Kidney capillary endothelial cell (primary cell): Measurements from ENCODE around the gene TRIM60.
"Not testable (repeated sequence)": the region's sequence is repeated elsewhere in the genome, so short reads cannot be mapped to it uniquely, and the experiment has no call there.

Source experiments
- DNase-seq: peaks from one replicate; pipeline ENCODE4 v3.0.0-alpha.2; 2018; ENCODE audit warnings: low spot score

Gene TRIM60

DNA sequence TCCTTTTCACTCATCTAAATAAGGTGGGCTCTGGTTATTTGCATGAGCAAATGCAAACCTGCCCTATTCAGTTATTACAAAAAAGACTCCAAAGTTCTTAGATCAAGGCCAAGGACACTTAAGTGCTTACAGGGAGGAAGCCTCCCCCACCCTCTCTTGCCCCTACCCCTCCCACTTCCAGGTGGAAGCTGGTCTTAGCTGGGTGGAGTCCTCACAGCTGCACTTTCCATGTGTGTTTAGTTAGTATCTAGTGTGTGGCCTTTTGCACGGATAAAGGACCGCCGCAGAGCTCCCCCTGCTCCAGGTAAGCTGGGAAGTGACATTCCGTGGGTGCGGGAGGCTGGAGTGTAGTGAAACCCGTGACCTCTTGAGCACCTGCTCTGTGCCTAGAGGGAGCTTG, 21.8 kb downstream of the TRIM60 start, which contains the start of gene TRIM75:
TRIM75 (plus strand) TSS at position 222 of the 400 bp plus-strand sequence. CDS start 5,282 bp downstream, outside the sequence.
- DNase-seq, result no peak

DNA sequence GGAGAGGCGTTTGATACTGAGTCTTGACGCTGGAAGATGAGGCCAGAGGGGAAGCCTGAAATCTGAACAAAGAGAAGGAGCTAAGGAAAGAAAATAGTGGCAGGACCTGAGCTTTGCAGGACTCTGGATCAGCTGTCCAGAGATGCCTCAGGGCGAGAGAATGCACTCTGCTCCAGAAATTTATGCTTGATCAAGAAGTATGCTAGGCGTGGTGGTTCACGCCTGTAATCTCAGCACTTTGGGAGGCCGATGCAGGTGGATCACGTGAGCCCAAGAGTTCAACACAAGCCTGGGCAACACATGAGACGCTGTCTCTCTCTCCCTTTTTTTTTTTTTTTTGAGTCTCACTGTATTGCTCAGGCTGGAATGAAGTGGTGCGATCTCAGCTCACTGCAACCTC, 23.8 kb downstream of the TRIM60 start:
- DNase-seq, result no peak

DNA sequence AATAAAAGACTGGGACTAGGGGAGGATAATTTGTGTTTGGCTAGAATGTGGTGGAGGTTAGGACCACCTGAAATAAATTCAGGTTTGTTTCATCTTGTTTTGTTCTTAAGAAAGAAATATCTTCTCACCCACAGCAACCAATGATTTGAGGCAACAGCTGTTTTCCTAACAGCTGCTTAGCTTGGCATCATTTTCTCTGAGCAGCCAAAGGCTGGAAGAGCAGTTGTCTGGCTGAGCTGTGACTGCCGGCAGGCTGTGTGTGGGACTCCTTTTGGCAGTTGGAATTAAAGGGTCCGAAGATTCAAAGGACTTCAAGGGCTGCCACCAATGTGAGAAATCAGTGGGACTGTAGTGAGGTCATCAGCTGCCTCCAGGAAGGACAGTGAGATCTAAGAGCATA, 26.9 kb downstream of the TRIM60 start:
- DNase-seq, result no peak

DNA sequence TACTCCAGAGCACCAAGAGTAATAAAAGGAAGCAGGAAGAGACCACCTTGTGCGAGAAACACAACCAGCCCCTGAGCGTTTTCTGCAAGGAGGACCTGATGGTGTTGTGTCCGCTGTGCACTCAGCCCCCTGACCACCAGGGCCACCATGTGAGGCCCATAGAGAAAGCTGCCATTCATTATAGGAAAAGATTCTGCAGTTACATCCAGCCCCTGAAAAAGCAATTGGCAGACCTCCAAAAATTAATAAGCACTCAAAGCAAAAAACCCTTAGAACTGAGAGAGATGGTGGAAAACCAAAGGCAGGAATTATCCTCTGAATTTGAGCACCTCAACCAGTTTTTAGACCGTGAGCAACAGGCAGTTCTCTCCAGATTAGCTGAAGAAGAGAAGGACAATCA, 27.6 kb downstream of the TRIM60 start:
- DNase-seq, result no peak

DNA sequence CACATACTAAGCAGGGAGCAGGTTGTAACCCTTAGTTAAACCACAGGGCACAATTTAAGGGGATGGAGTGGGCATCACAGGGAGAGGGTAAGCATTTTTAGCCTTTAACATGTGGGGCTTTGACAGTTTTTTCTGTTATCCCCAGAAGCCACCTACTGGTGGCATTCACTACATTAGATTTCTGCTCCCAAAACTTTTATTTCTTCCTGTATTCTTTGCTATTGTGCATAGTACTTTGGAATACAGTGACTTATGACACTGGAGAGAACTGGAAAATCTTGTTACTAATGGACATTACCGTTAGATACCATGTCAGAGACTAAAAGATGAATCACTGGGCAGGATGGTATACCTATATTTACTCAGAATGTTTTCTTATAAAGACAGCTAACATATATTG, 29.1 kb downstream of the TRIM60 start:
- no peak for DNase-seq

DNA sequence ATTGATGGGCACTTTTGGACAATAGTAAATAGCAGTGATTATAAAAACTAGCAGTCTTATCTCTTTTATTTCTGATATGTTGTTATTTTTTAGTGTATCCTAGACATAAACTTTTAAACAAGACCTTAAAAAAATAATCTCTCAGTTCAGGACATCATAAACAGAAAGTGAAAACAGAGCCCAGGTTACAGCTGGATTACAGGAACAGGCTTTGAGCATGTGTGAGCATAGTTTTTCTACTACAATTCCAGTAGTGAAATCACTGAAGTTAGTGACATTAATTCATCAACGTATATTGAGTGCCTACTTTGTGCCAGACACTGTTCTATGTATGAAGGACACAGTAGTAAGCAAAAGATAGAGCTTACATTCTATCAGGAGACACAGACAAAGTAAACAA, 38.8 kb downstream of the TRIM60 start:
- no peak for DNase-seq

DNA sequence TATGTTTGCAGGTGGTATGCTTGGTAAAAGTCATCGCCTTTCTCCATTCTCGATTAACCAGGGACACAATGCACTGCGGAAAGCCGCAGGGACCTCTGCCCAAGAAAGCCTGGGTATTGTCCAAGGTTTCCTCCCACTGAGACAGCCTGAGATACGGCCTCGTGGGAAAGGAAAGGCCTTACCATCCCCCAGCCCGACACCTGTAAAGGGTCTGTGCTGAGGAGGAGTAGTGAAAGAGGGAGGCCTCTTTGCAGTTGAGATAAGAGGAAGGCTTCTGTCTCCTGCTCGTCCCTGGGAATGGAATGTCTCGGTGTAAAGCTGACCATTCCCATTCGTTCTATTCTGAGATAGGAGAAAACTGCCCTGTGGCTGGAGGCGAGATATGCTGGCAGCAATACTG, 41.5 kb downstream of the TRIM60 start:
- not testable (repeated sequence) for DNase-seq

DNA sequence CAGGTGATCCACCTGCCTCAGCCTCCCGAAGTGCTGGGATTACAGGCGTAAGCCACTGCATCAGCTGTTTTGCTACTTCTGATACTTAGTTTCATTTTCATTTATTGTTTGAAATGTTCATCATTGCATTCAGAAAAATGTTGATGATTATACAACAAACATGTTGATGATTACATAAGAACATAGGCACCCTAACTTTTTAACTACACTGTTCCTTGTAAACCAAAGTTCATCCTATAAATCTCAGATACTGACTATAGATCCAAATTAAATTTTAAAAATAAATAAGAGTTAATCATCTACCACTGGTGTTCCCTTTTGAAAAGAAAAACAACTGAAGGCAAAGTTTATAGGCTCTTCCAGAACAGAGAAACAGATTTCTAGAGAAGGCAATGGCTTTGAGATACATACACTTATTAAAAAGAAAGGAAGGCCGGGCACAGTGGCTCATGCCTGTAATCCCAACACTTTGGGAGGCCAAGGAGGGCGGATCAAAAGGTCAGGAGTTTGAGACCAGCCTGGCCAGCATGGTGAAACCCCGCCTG, 45.3 kb downstream of the TRIM60 start:
- no peak for DNase-seq

DNA sequence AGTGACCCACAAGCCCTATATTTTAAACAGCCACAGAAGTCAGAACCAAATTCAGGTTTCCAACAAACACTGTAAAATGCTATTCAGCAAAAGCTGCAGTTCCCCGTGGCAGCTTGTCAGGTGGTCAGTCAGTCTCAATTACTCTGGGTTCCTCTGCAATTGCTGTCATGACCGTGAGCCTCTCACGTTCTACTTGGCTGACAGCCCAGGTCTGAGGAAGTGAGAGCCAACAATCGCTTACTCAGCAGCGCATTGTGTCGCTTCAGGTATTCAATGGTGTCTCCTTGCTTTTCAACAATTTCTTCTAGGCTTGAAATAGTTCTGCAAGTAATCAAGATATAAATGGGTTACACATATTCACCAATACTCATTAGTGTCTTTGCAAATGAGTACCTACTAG, 47.7 kb downstream of the TRIM60 start:
- peak; percentile 17 for DNase-seq

DNA sequence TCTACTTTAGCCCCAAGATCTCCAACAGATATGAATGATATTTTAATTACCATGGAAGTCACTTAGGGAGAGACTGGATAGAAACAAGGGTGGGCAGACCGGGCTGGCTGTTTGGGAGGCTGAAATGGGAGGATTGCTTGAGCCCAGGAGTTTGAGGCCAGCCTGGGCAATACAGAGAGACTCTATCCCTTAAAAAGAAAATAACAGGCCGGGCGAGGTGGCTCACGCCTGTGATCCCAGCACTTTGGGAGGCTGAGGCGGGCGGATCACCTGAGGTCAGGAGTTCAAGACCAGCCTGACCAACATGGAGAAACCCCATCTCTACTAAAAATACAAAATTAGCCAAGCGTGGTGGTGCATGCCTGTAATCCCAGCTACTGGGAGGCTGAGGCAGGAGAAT, 53.0 kb downstream of the TRIM60 start:
- not testable (repeated sequence) for DNase-seq

DNA sequence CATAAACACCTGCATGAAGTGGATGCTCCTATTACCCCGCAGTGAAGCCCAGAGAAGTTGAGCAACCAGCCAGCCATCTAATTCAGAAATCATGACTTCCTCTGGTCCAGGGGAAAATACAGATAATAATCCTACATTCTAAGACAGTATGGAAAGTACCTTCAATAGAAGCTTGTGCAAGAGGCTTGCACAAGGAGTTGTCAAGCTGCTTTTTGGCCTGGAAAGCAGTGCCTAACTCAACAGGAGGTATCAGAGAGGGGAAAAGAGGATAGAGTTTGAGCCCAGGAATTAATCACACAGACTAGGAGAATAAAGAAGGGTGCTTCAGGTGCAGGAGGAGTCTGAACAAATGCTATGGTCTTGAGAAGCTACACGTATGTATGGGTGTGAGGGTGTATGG, 54.1 kb downstream of the TRIM60 start:
- no peak for DNase-seq

DNA sequence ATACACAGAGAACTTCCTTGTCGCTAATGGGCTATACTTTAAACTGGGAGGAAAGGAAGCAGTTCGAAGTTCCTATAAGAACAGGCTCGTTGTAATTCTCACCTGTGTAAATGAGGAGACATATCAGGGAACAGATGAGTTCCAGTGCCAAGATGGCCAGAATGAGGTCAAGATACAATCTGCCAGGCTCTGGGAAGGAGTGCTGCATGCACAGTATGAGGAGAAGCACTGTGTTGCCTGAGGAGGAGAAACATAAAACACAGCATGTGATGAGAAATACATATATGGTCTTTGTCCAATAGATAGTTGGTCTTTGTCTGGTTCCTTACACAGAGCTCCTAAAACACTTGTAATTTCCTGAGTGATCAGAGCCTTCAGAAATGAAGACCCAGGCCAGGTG, 56.6 kb downstream of the TRIM60 start:
- no peak for DNase-seq
